ENCODE measurements around the gene WWOX.

The WWOX gene

DNA sequence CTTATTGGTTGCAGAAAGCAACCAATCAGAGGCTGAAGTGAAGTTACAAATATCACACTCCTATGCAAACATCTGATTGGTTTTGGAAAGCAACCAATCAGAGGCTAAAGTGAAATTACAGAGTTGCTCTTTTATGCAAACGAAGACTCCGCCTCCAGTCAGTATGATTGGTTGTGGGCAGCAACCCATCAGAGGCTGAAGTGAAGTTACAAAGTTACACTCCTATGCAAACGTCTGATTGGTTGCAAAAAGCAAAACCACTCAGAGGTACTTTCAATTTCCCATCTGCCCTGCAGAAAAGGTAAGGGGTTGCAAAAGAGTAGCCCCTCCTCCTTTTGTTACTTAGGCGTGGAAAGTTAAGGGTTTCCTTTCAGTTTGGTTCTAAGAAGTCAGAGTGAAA, 803.8 kb downstream of the WWOX start:
- CTCF ChIA-PET = no interaction called here
- TF ChIP-seq, protein P1, sequence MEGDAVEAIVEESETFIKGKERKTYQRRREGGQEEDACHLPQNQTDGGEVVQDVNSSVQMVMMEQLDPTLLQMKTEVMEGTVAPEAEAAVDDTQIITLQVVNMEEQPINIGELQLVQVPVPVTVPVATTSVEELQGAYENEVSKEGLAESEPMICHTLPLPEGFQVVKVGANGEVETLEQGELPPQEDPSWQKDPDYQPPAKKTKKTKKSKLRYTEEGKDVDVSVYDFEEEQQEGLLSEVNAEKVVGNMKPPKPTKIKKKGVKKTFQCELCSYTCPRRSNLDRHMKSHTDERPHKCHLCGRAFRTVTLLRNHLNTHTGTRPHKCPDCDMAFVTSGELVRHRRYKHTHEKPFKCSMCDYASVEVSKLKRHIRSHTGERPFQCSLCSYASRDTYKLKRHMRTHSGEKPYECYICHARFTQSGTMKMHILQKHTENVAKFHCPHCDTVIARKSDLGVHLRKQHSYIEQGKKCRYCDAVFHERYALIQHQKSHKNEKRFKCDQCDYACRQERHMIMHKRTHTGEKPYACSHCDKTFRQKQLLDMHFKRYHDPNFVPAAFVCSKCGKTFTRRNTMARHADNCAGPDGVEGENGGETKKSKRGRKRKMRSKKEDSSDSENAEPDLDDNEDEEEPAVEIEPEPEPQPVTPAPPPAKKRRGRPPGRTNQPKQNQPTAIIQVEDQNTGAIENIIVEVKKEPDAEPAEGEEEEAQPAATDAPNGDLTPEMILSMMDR (IDR thresholded peaks at IDR 0.05; ENCODE audit: insufficient read depth, low read length, missing control alignments) = no peak
- POLR2A ChIA-PET = no interaction called here

DNA sequence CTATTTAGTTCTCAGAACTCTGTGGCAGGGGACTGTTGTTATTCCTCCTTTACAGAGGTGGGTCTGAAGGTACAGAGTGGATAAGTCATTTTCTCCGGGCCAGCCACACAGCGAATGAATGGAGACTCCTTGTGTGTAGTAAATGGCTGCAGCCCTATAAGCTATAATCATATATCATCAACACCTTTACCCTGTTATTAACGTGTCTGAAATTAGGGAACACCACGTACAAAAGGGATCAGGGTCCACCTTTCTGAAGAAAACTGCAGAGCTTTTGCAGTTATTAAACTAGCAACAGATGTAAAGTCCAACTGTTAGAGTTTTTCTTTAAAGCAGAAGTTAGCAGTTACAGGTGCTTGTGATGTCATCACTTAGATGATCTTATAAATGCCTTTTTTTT, 804.4 kb downstream of the WWOX start:
- CTCF ChIA-PET = no interaction called here
- POLR2A ChIA-PET = no interaction called here
- DNase-seq (ENCODE audit: low read depth, low spot score) = no peak
- TF ChIP-seq, protein P1 (IDR thresholded peaks at IDR 0.05; ENCODE audit: insufficient read depth, low read length, missing control alignments) = no peak
- H3K4me3 ChIP-seq (ENCODE audit: low read depth, low read length) = no peak overlapping the region

More for the DNA sequence above, 803.8 kb downstream of the WWOX start:
- H3K4me3 ChIP-seq (ENCODE audit: low read depth, low read length) = no peak overlapping the region
- no peak for DNase-seq (ENCODE audit: low read depth, low spot score)

DNA sequence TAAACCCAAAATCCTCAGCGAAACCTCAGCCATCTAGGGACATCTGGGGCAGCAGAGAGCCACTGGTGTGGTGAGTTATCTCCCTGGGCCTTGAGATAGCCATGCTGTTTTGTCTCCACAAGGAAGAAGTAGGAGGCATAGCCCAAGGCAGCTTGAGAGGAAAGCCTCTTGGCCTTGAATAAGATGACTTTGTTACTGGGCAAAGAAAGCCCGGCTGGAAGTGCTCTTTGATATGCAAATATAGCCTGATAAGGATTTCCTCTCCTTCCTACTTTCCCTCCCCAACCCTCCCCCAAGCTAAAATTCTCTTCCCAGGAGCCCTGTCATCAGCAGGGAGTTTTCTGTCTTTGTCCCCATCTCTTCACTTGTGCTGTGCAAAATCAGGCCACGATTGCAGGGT, 806.7 kb downstream of the WWOX start:
- POLR2A ChIA-PET = no interaction called here
- no peak for DNase-seq (ENCODE audit: low read depth, low spot score)
- TF ChIP-seq, protein P1 (IDR thresholded peaks at IDR 0.05; ENCODE audit: insufficient read depth, low read length, missing control alignments) = no peak
- CTCF ChIA-PET = no interaction called here
- H3K4me3 ChIP-seq (ENCODE audit: low read depth, low read length) = no peak overlapping the region

DNA sequence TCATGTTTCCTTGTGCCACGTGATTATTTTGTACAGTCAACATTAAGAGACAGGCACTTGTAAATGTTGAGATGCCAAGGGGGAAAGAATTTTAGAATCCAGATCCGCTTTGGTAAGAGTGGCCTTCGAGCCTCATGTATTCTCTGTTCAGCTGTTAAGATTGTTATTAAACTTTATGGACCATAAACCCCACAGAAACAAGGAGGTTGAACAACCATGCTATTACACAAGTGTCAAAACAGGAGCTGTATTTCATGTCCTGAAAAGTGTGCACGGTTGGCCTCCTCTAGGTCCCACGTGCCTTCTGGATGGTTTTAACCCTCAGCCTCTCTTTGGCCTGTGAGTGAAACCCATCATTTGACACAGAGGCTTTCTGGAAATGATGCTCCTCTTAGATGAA, 809.8 kb downstream of the WWOX start:
- DNase-seq (ENCODE audit: low read depth, low spot score) = no peak
- POLR2A ChIA-PET = no interaction called here
- TF ChIP-seq, protein P1 (IDR thresholded peaks at IDR 0.05; ENCODE audit: insufficient read depth, low read length, missing control alignments) = no peak
- CTCF ChIA-PET = no interaction called here
- no peak overlapping the region for H3K4me3 ChIP-seq (ENCODE audit: low read depth, low read length)

DNA sequence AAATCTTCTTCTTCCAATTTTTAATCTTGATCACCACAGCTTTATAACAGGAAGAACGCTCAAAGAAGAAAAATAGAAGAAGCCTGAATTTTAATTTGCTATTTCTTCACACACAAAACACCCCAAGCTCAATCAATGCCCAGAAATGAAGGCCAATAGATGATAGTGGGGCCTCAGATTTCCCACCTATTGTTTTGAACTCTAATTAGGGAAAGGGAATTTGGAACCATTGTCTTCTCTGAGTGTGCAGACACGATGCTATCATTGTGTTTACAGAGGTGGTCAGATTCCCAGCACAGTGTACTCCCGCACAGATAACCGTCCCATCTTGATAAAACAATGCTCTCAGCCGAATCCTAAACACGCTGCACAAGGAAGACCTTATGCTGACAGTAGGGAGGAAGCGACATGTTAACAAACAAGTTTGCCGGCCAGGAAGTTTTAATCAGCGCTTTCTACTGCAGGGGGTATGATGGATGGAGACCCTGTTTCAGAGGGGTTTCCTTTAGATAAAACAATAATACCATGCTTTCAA, 816.4 kb downstream of the WWOX start:
- POLR2A ChIA-PET = no interaction called here
- H3K4me3 ChIP-seq (ENCODE audit: low read depth, low read length) = no peak overlapping the region
- DNase-seq (ENCODE audit: low read depth, low spot score) = no peak
- TF ChIP-seq, protein P1 (IDR thresholded peaks at IDR 0.05; ENCODE audit: insufficient read depth, low read length, missing control alignments) = no peak
- CTCF ChIA-PET = no interaction called here

DNA sequence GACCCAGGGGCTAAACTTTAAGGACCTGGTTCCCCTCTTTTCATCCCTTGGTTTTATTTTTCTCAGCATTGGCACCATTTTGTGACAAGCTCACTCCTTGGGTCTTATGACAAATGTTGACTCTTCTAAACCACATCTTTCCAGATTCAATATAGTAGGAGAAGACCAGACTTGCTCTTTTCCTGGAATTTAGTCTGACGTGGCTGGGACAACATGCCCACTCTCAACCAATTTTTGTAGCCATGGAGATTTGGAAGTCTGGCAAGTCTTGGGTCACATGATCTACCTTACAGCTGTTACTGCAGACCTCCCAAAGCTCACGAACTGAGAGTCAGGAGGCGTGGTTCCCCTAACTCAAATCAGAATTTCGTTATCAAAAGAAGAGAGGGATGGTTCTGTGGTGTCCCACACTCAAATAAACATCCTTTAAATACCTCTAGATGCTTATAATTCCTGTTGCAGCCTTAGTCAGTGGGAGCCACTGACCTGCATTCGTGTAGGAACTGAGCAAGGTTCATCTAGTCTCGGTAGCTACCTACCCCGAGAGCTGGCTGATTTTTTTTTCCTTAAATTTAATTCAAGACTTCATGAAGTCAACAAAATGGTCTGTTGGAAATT, 817.6 kb downstream of the WWOX start:
- TF ChIP-seq, protein P1 (IDR thresholded peaks at IDR 0.05; ENCODE audit: insufficient read depth, low read length, missing control alignments) = no peak
- ChIA-PET POLR2A (no interaction called here), CTCF (no interaction called here)
- H3K4me3 ChIP-seq (ENCODE audit: low read depth, low read length) = no peak overlapping the region
- DNase-seq (ENCODE audit: low read depth, low spot score) = no peak

Measured in AG04449 (cell line).